Neutrophil (primary cell): ENCODE results near the gene FKBP1B.
"Not testable (repeated sequence)": the region's sequence is repeated elsewhere in the genome, so short reads cannot be mapped to it uniquely, and the experiment has no call there.

Source experiments
- H3K27ac ChIP-seq: fragments of 200-600 bp; sonication (generic); 2 replicates; pipeline ENCODE4 v1.5.1; 2016; ENCODE audit warnings: mild to moderate bottlenecking, moderate library complexity
- H3K27me3 ChIP-seq: fragments of 200-600 bp; sonication (generic); 2 replicates; pipeline ENCODE4 v1.6.0; 2016; ENCODE audit warnings: mild to moderate bottlenecking
- H3K36me3 ChIP-seq: fragments of 200-600 bp; sonication (generic); 2 replicates; pipeline ENCODE4 v1.5.1; 2017
- H3K4me1 ChIP-seq, 2 experiments: fragments of 200-600 bp in 1 of 2; sonication (generic) in 1 of 2; 1 replicate in 1 of 2; 2 replicates in 1 of 2; pipeline versions ENCODE4 v1.5.1 to v1.6.1; 2013 to 2016; ENCODE audit warnings: low read depth in 1 of 2, low read length in 1 of 2, mild to moderate bottlenecking in 1 of 2, moderate library complexity in 1 of 2; ENCODE audit not compliant: control insufficient read depth in 1 of 2, insufficient read depth in 1 of 2
- H3K4me3 ChIP-seq, 2 experiments: fragments of 200-600 bp in 1 of 2; sonication (generic) in 1 of 2; 1 replicate in 1 of 2; 2 replicates in 1 of 2; pipeline ENCODE4 v1.5.1; 2013 to 2016; ENCODE audit warnings: low read depth in 1 of 2, low read length in 1 of 2, mild to moderate bottlenecking in 1 of 2, moderate library complexity in 1 of 2
- H3K9me3 ChIP-seq: fragments of 200-600 bp; sonication (generic); 2 replicates; pipeline ENCODE4 v1.5.1; 2016
- TF ChIP-seq, protein P1 (sequence below): fragments of 200-600 bp; sonication (generic); IDR thresholded peaks from 2 replicates; pipeline ENCODE4 v1.5.1; 2016; ENCODE audit warnings: antibody characterized with exemption

Gene FKBP1B

DNA sequence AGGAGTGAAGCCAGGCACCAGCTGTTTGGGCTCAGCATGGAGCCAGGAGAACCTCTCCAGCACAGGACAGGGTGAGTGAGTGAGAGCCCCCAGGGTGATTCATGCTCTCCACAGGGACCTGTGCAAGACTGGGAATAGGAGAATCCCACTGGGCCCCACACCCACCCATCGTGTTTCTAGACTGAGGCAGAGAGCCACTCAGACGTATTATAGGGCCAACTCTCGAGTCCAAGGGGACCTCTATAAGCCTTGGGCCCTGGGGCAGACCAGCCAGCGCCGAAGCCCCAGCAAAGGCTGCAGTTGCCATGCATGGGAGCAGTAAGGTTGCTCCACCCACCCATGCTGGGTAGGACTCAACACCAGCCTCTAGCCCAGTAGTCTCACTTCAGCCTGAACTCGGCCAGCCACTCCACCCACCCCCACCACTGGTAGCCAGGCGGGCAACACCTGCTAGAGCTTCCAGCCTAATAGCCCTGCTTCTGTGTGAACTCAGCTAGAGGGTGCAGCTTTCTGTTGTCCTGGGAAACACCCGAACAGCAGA is 54.6 kb downstream of the FKBP1B start:
- H3K36me3 ChIP-seq: peaks cover 20% of the 10 kb centered on the region

DNA sequence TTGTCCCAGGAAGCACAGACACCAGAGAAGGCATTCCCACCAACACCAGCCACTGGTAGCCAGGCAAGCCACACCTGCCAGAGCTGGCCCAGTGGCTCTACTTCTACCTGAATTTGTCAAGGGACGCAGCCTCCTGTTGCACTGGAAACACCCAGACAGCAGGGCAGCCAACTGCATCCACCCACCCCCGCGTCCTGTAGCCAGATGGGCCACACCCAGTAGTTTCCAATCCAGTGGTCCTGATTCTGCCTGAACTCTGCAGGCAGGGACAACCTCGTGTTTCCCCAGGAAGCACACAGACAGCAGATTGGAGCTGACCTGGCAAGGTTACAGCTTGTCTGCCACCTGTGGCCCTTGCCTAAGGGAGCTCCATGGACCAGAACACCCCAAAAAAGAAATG is 55.4 kb downstream of the FKBP1B start:
- no peaks in the 10 kb centered on the region for H3K27me3 ChIP-seq
- TF ChIP-seq, protein P1, sequence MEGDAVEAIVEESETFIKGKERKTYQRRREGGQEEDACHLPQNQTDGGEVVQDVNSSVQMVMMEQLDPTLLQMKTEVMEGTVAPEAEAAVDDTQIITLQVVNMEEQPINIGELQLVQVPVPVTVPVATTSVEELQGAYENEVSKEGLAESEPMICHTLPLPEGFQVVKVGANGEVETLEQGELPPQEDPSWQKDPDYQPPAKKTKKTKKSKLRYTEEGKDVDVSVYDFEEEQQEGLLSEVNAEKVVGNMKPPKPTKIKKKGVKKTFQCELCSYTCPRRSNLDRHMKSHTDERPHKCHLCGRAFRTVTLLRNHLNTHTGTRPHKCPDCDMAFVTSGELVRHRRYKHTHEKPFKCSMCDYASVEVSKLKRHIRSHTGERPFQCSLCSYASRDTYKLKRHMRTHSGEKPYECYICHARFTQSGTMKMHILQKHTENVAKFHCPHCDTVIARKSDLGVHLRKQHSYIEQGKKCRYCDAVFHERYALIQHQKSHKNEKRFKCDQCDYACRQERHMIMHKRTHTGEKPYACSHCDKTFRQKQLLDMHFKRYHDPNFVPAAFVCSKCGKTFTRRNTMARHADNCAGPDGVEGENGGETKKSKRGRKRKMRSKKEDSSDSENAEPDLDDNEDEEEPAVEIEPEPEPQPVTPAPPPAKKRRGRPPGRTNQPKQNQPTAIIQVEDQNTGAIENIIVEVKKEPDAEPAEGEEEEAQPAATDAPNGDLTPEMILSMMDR: no peak
- no peak overlapping the region for H3K27ac ChIP-seq
- no peaks in the 10 kb centered on the region for H3K9me3 ChIP-seq
- peaks cover 20% of the 10 kb centered on the region for H3K36me3 ChIP-seq
- H3K4me1 ChIP-seq: no peaks in the 10 kb centered on the region
- no peak overlapping the region for H3K4me3 ChIP-seq

More for the DNA sequence above, 54.6 kb downstream of the FKBP1B start:
- Histone ChIP-seq H3K4me3 (no peak overlapping the region), H3K9me3 (no peaks in the 10 kb centered on the region), H3K27ac (no peak overlapping the region), H3K4me1 (no peaks in the 10 kb centered on the region), H3K27me3 (no peaks in the 10 kb centered on the region)
- TF ChIP-seq, protein P1: no peak

DNA sequence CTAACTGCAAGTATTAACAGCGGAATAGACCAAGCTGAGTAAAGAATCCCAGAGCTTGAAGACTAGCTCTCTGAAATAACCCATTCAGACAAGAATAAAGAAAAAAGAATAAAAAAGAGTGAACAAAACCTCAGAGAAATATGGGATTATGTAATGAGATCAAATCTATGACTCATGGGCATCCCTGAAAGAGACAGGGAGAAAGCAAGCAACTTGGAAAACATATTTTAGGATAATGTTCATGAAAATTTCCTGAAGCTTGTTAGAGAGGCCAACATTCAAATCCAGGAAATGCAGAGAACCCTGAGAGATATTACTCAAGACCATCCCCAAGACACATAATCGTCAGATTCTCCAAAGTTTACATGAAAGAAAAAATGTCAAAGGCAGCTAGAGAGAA is 56.3 kb downstream of the FKBP1B start:
- Histone ChIP-seq H3K4me3 (no peak overlapping the region), H3K27me3 (no peaks in the 10 kb centered on the region), H3K9me3 (no peaks in the 10 kb centered on the region), H3K4me1 (no peaks in the 10 kb centered on the region), H3K27ac (no peak overlapping the region), H3K36me3 (peaks cover 20% of the 10 kb centered on the region)
- TF ChIP-seq, protein P1: no peak

DNA sequence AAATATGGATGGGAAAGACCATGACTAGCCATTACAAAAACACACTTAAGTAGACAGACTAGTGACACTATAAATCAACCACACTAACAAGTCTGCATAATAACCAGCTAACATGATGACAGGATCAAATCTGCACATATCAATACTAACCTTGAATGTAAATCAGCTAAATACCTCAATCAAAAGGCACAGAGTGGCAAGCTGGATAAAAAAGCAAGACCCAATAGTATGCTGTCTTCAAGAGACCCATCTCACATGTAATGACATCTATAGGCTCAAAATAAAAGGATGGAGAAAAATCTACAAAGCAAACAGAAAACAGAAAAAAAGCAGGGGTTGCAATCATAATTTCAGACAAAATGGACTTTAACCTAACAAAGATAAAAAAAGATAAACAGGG is 57.2 kb downstream of the FKBP1B start:
- TF ChIP-seq, protein P1: no peak
- H3K27me3 ChIP-seq: no peaks in the 10 kb centered on the region
- no peaks in the 10 kb centered on the region for H3K9me3 ChIP-seq
- H3K4me3 ChIP-seq: no peak overlapping the region
- no peaks in the 10 kb centered on the region for H3K4me1 ChIP-seq
- H3K27ac ChIP-seq: no peak overlapping the region
- peaks cover 20% of the 10 kb centered on the region for H3K36me3 ChIP-seq

DNA sequence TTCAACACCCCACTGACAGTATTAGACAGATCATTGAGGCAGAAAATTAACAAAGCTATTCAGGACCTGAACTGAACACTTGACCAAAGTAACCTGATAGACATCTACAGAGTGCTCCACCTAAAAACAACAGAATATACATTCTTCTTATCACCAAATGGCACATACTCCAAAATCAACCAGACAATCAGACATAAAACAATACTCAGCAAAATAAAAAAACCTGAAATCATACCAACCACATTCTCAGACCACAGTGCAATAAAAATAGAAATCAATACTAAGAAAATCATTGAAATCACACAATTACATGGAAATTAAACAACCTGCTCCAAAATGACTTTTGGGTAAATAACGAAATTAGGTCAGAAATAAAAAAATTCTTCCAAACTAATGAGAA is 57.8 kb downstream of the FKBP1B start:
- no peaks in the 10 kb centered on the region for H3K4me1 ChIP-seq
- no peak overlapping the region for H3K27ac ChIP-seq
- no peaks in the 10 kb centered on the region for H3K9me3 ChIP-seq
- H3K27me3 ChIP-seq: no peaks in the 10 kb centered on the region
- H3K4me3 ChIP-seq: no peak overlapping the region
- TF ChIP-seq, protein P1: no peak
- H3K36me3 ChIP-seq: peaks cover 20% of the 10 kb centered on the region

DNA sequence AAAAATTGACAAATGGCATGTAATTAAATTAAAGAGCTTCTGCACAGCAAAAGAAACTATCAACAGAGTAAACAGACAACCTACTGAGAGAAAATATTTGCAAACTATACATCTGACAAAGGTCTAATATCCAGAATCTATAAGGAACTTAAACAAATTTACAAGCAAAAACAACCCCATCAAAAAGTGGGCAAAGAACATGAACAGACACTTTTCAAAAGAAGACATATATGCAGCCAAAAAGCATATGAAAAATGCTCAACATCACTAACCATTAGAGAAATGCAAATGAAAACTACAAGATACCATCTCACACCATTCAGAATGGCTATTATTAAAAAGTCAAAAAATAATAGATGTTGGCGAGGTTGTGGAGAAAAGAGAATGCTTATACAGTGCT is 59.9 kb downstream of the FKBP1B start:
- H3K4me3 ChIP-seq, H3K36me3 ChIP-seq, H3K27me3 ChIP-seq, H3K27ac ChIP-seq, H3K9me3 ChIP-seq, H3K4me1 ChIP-seq: not testable (repeated sequence)
